Prostate gland (tissue), 2 donors: ENCODE results near the gene ITGAD. TPM values are rescaled to one million over a fixed set of nuclear protein-coding genes. Genes with fewer than 3 reads are reported as not detected.

Experiments
- DNase-seq: peaks from one replicate; pipeline ENCODE4 v3.0.0-alpha.2; 2019; ENCODE audit warnings: low spot score
- H3K27ac ChIP-seq, 2 donors: fragments of 200-600 bp; sonication (generic); 2 replicates each; pipeline ENCODE4 v1.5.1; 2017 to 2019
- H3K27me3 ChIP-seq: fragments of 200-600 bp; sonication (generic); replicated peaks from 2 replicates; pipeline ENCODE4 v1.5.1; 2019; ENCODE audit not compliant: insufficient read depth
- H3K36me3 ChIP-seq, 2 donors: fragments of 200-600 bp; sonication (generic); 1 replicate in 1 of 2; 2 replicates in 1 of 2; pipeline versions ENCODE4 v1.5.1 to v1.8.1; 2017 to 2019
- H3K4me1 ChIP-seq: fragments of 200-600 bp; sonication (generic); replicated peaks from 2 replicates; pipeline ENCODE4 v1.5.1; 2019
- H3K4me3 ChIP-seq, 2 donors: fragments of 200-600 bp; sonication (generic); 2 replicates each; pipeline ENCODE4 v1.5.1; 2017 to 2019
- H3K9me3 ChIP-seq: fragments of 200-600 bp; sonication (generic); 2 replicates; pipeline ENCODE4 v1.5.1; 2017
- POLR2A ChIP-seq: fragments of 450-650 bp; IDR thresholded peaks from one replicate; pipeline ENCODE4 v1.6.1; 2016; ENCODE audit warnings: antibody characterized with exemption, mild to moderate bottlenecking
- POLR2AphosphoS5 ChIP-seq: sonication (generic); formaldehyde crosslinking; IDR thresholded peaks from one replicate; pipeline ENCODE4 v1.6.1; 2017; ENCODE audit warnings: antibody characterized with exemption
- WGBS: methylation state at CpG from one replicate; pipeline ENCODE4 v1.1.5; 2018; 5-methylcytosine and 5-hydroxymethylcytosine counted together
- intact Hi-C: fragments of 100-400 bp; cut with DNase I; formaldehyde crosslinking; loops from one replicate; pipeline ENCODE4 v1.14.2; 2022
- total RNA-seq, 2 donors: library from RNA; depleted of rRNA; stranded (reverse); fragments of >200 nt; gene quantifications; one replicate each; pipeline ENCODE4 v1.1.0, GENCODE V29; 2016
- TF ChIP-seq, protein P1 (sequence below), 4 experiments: fragments of 200-600 bp in 2 of 4; fragments of 450-650 bp in 2 of 4; sonication (generic) in 2 of 4; IDR thresholded peaks; 1 replicate in 3 of 4; 2 replicates in 1 of 4; pipeline ENCODE4 v1.5.1; 2016 to 2019; ENCODE audit warnings: antibody characterized with exemption in 4 of 4, mild to moderate bottlenecking in 2 of 4, moderate library complexity in 2 of 4

ITGAD gene
- total RNA-seq, 2 donors from 2014 or later: not detected

DNA sequence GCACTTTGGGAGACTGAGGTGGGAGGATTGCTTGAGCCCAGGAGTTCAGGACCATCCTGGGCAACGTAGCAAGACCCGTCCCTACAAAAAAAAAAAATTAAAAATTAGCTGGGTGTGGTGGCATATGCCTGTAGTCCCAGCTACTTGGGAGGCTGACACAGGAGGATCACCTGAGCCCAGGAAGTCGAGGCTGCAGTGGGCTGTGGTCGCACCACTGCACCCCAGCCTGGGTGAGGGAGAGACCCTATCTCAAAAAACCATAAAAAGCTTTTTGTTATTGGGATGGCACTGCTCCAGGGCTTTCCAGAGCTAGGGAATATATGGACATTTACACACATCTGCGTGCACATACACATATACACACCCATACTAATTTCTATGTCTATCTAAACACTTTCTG is 58.1 kb downstream of the ITGAD start:
- no peak for DNase-seq
- intact Hi-C loops: no loop called here
- peaks cover 10% of the 10 kb centered on the region for H3K4me1 ChIP-seq
- H3K4me3 ChIP-seq: no peak overlapping the region
- no peak overlapping the region for H3K27ac ChIP-seq
- TF ChIP-seq, protein P1, sequence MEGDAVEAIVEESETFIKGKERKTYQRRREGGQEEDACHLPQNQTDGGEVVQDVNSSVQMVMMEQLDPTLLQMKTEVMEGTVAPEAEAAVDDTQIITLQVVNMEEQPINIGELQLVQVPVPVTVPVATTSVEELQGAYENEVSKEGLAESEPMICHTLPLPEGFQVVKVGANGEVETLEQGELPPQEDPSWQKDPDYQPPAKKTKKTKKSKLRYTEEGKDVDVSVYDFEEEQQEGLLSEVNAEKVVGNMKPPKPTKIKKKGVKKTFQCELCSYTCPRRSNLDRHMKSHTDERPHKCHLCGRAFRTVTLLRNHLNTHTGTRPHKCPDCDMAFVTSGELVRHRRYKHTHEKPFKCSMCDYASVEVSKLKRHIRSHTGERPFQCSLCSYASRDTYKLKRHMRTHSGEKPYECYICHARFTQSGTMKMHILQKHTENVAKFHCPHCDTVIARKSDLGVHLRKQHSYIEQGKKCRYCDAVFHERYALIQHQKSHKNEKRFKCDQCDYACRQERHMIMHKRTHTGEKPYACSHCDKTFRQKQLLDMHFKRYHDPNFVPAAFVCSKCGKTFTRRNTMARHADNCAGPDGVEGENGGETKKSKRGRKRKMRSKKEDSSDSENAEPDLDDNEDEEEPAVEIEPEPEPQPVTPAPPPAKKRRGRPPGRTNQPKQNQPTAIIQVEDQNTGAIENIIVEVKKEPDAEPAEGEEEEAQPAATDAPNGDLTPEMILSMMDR (IDR thresholded peaks at IDR 0.05): no peak
- TF ChIP-seq POLR2AphosphoS5: no peak
- no peaks in the 10 kb centered on the region for H3K36me3 ChIP-seq
- H3K27me3 ChIP-seq: no peaks in the 10 kb centered on the region
- WGBS: 67% methylated on average over 5 of the region's 5 CpGs
- no peaks in the 10 kb centered on the region for H3K9me3 ChIP-seq

DNA sequence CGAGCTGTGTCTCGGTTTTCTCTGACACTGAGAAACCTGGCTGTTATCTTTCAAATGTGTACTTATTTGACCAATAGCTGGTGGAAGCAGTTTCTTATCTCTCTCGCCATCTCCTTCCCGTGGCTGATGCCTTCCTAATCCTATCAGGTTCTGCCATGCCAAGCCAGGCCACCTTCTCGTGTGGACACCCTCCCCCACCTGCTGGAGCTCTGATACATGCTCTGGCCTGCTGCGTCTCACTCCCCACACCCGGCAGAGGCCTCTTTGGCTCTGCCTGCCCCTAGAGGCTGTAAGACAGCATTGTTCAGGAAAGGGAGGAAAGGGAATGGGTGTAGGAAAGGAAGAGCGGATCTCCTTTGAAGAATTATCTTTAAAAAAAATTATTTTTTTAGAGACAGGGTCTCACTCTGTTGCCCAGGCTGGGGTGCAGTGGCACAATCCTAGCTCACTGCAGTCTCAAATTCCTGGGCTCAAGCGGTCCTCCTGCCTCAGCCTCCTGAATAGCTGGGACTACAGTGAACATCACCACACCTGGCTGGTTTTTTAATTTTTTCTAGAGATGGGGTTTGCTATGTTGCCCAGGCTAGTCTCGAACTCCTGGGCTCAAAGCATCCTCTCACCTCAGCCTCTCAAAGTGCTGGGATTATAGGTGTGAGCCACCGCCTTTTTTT is 58.7 kb downstream of the ITGAD start:
- Histone ChIP-seq H3K4me1 (peaks cover 14% of the 10 kb centered on the region), H3K4me3 (no peak overlapping the region), H3K36me3 (no peaks in the 10 kb centered on the region), H3K27me3 (no peaks in the 10 kb centered on the region), H3K27ac (peak overlapping the region; percentile 14 to 41), H3K9me3 (no peaks in the 10 kb centered on the region)
- TF ChIP-seq POLR2AphosphoS5 (peak; percentile 68), POLR2A (no peak)
- TF ChIP-seq, protein P1 (IDR thresholded peaks at IDR 0.05): peak; percentile 16 to 73 (median 34)
- 31% methylated on average over 11 of the region's 11 CpGs for WGBS
- intact Hi-C loops: no loop called here
- peak; percentile 65 for DNase-seq

GRCh38 chr16:31452631-31453106 is 59.5 kb downstream of the ITGAD start:
- intact Hi-C loops: no loop called here
- peak; percentile 29 for TF ChIP-seq POLR2AphosphoS5
- TF ChIP-seq, protein P1 (IDR thresholded peaks at IDR 0.05): no peak

GRCh38 chr16:31453255-31454204 is 60.4 kb downstream of the ITGAD start:
- no peak for DNase-seq
- WGBS: 41% methylated on average over 19 of the region's 20 CpGs
- no peaks in the 10 kb centered on the region for H3K36me3 ChIP-seq
- H3K27ac ChIP-seq: peak overlapping the region; percentile 28 to 41
- TF ChIP-seq POLR2AphosphoS5 (no peak), POLR2A (no peak)
- TF ChIP-seq, protein P1 (IDR thresholded peaks at IDR 0.05): no peak
- no peak overlapping the region for H3K4me3 ChIP-seq
- intact Hi-C loops: no loop called here
- H3K27me3 ChIP-seq: no peaks in the 10 kb centered on the region
- no peaks in the 10 kb centered on the region for H3K9me3 ChIP-seq
- H3K4me1 ChIP-seq: peaks cover 26% of the 10 kb centered on the region

More at GRCh38 chr16:31452631-31453106, 59.5 kb downstream of the ITGAD start:
- Histone ChIP-seq H3K36me3 (no peaks in the 10 kb centered on the region), H3K4me1 (peaks cover 21% of the 10 kb centered on the region), H3K27me3 (no peaks in the 10 kb centered on the region), H3K4me3 (no peak overlapping the region), H3K9me3 (no peaks in the 10 kb centered on the region), H3K27ac (peak overlapping the region; percentile 14 to 41)
- DNase-seq: no peak
- 32% methylated on average over 3 of the region's 3 CpGs for WGBS
